HS-5 (cell line): ENCODE measurements around the gene BDP1.
"Not testable (repeated sequence)": the region's sequence is repeated elsewhere in the genome, so short reads cannot be mapped to it uniquely, and the experiment has no call there.

ENCODE experiments used
- DNase-seq: peaks from one replicate; pipeline ENCODE4 v3.0.0-alpha.2; 2012; ENCODE audit warnings: low read depth

BDP1 gene

GRCh38 chr5:71460693-71461092 is 5.2 kb downstream of the BDP1 start:
- no peak for DNase-seq

- no peak for DNase-seq
Measured at GRCh38 chr5:71461360-71461759, 5.9 kb downstream of the BDP1 start.

- peak; percentile 30 for DNase-seq
Measured at GRCh38 chr5:71471193-71471592, 15.7 kb downstream of the BDP1 start.

DNA sequence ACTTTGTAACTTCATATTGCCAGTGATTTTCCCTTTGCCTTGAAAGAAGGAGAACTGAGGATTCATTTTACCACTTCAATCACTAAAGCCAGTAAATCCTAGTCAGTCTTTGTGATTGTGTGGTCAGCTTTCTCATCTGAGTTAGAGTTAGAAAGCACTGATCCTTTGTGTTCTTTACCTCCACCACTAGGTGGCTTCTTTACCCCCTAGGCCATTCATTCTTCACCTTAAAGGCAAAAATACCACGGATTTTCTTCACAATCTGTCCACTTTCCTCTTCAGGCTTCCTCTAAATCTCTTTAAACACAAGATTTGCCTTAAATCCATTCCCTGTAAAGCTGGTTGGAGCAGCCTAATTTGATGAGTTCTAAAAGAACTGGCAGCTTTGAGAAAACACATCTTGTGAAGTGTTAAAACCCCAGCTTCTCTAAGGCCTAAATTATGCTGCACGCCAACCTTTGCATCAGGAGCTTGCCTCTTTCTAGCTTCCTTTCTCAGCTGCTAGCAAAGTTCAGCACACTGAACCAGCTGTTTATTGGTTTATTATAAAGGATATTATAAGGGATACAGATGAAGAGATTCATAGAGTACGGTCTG is 20.4 kb downstream of the BDP1 start:
- no peak for DNase-seq

GRCh38 chr5:71481441-71481840 is 26.0 kb downstream of the BDP1 start:
- no peak for DNase-seq

DNA sequence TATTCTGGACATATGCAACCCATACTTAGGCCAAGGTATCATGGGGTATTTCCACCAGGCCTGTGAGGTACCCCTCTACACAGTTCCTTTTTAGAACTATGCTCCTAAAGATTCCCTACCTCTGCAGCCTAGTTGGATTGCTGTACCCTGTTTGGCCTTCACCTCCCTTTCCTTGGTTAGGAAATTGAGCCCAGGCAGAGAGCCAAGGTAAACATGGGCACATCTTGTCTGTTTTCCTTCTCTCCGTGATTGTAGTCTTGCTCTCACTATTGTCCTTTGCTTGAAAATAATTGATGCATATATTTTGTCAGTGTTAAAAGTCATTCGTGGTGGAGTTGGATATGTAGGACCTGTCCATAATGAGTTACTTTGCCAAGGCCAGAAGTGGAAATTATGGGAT is 26.7 kb downstream of the BDP1 start:
- DNase-seq, result no peak

DNA sequence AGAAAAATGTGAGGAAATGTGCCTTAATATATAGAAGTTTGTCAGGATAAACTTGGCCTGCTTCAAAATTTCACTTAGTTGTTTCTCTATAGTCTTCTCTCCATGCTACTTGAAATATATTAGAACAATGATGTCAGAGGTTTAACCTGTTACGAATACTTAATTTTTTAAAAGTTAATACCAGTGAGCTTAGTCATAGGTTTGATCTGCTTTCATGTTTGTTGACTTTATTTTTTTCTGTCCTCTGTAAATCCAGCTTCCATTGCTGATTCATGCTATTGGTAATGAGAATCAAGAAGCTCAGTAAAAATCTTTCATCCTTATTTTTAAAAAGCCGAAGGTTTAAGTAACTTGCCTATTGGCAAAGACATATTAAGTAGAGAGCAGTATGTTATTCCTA is 27.9 kb downstream of the BDP1 start:
- peak; percentile 53 for DNase-seq

DNA sequence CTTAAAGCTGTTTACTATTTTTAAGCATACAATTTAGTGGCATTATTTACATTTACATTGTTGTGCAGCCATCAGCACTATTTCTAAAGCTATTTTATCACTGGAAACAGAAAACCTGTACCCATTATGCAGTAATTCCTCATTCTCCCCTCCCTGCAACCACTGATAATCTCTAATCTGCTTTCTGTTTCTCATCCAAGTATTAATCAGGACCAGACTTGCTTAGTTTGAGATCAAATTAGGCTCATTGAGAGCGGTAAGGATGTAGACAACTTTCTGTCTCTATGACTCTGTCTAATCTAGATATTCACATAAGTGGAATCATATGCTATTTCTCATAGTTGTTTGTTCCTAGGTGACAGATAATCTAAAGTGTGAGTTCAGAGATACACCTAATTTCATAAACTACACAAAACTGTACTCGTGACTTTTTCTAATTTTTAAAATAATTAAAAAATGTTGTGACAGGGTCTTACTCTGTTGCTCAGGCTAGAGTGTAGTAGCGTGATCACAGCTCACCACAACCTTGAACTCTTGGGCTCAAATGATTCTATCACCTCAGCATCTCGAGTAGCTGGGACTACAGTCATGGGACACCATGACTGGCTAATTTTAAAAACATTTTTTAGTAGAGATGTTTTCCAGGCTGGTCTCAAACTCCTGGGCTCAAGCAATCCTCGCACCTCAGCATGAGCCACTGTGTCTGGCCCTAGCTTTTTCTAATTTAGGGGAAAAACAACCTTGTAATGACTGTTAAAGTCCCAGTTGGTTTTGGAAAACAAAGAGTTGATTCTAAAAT is 37.6 kb downstream of the BDP1 start:
- DNase-seq, result no peak

DNA sequence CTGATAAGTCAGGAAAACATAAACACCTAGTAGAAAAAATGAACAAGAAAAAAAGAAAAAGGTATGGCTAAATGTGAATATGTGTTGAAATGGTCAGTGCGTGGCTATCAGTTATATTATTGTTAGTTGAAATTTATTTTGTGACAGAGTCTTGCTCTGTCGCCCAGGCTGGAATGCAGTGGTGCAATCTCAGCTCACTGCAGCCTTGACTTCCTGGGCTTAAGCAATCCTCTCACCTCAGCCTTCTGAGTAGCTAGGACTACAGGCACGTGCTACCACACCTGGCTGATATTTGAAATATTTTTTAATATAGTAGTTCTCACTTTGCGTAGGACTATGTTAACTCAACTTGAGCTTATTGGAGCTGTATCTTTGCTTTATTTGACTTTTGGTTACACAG is 38.8 kb downstream of the BDP1 start:
- DNase-seq, result not testable (repeated sequence)

DNA sequence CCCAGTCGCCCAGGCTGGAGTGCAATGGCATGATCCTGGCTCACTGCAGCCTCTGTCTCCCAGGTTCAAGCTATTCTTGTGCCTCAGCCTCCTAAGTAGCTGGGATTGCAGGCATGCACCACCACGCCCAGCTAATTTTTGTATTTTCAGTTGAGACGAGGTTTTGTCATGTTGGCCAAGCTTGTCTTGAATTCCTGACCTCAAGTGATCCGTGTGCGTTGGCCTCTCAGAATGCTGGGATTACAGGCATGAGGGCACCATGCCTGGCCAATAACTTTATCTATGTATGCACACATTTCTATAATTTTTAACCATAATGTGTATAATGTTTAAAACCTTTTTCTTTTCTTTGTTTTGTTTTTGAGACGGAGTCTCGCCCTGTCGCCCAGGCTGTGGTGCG is 43.3 kb downstream of the BDP1 start:
- DNase-seq, result not testable (repeated sequence)

- DNase-seq, result no peak
Measured at GRCh38 chr5:71503536-71503935, 48.1 kb downstream of the BDP1 start.

DNA sequence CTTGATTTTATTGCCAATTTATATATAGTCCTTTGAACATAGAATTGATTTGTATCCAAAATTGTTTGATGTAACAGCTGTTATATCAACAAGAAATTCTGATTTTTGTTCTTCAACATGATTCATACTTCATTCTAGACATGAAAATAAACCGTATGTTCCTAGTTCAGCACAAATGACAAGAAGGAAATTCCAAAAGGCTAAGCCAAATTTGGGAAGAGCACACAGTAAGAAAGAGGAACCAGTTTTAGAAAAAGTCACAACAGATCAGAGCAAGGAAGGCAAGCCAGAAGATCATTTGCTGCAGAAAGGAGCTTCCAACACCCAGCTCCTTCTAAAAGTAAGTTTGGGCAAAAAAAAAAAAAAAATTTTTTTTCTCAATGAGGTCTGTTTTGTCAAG is 66.7 kb downstream of the BDP1 start:
- no peak for DNase-seq

- DNase-seq, result not testable (repeated sequence)
Measured at GRCh38 chr5:71525611-71526010, 70.2 kb downstream of the BDP1 start.

DNA sequence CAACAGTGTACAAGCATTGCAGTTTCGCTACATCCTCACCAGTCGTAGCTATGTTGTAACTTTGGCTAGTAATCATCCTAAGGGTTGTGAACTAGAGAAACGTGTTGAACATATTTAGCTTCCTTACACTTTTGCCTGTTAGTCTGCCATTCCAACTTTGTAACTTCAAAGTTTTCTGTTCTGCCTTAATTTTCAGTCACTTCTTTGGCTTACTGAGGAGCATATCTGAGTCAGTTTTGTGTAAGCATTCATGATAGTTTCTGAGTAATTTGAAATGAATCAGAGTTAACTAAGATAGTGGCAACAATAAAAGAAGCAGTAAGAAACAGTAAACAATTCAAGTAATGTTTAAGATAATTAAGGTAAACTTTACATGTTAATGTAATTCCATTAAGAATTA is 72.8 kb downstream of the BDP1 start:
- no peak for DNase-seq

DNA sequence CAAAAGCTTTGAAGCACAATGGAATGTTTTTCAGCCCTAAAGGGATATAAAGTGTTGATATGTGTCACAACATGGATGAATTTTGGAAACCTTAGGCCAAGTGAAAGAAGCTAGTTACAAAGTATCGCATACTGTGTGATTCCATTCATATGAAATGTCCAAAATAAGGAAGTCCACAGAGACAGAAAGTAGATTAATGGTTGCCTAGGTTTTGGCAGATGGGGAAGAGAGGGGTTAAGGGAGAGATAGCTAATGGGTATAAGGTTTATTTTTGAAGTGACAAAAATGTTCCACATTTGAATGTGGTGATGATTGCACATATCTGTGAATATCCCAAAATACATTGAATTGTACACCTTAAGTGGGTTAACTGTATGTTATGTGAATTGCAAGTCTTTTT is 74.2 kb downstream of the BDP1 start:
- DNase-seq, result no peak

- DNase-seq, result no peak
Measured at GRCh38 chr5:71533142-71533541, 77.7 kb downstream of the BDP1 start.

DNA sequence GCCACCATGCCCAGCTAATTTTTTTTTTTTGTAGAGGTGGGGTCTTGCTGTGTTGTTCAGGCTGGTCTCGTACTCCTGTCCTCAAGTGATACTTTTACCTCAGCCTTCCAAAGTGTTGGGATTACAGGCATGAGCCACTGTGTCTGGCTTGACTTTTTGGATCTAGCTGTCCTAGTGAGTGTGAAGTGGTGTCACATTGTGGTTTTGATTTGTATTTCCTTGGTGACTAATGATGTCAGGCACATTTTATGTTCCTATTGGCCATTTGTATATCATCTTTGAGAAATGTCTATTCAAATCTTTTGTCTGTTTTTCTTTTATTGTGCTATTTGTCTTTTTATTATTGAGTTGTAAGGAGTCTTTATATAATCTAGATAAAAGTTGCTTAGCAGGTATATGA is 78.2 kb downstream of the BDP1 start:
- DNase-seq, result no peak

GRCh38 chr5:71537687-71538086 is 82.2 kb downstream of the BDP1 start:
- no peak for DNase-seq

DNA sequence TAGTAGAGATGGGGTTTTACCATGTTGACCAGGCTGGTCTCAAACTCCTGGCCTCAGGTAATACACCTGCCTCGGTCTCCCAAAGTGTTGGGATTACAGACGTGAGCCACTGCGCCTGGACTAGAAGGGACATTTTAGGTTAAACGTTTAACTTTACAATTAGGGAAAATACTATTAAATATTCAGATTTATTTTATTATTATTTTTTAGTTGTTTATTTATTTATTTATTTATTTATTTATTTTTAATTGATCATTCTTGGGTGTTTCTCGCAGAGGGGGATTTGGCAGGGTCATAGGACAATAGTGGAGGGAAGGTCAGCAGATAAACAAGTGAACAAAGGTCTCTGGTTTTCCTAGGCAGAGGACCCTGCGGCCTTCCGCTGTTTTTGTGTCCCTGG is 95.4 kb downstream of the BDP1 start:
- DNase-seq, result not testable (repeated sequence)

DNA sequence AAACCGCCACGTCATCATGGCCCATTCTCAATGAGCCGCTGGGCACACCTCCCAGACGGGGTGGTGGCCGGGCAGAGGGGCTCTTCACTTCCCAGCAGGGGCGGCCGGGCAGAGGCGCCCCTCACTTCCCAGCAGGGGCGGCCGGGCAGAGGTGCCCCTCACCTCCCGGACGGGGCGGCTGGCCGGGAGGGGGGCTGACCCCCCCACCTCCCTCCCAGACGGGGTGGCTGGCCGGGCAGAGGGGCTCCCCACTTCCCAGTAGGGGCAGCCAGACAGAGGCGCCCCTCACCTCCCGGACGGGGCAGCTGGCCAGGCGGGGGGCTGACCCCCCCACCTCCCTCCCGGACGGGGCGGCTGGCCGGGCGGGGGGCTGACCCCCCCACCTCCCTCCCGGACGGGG is 96.1 kb downstream of the BDP1 start:
- DNase-seq, result not testable (repeated sequence)

- not testable (repeated sequence) for DNase-seq
Measured at GRCh38 chr5:71552026-71552749, 96.7 kb downstream of the BDP1 start.

- no peak for DNase-seq
Measured at GRCh38 chr5:71563161-71563560, 107.7 kb downstream of the BDP1 start.

- DNase-seq, result no peak
Measured at GRCh38 chr5:71564895-71565294, 109.4 kb downstream of the BDP1 start.
